ENCODE measurements around the gene TTLL5. TPM values are rescaled to one million over a fixed set of nuclear protein-coding genes. Genes with fewer than 3 reads are reported as not detected.

The TTLL5 gene
- total and polyA plus RNA-seq, 2 donors (not counting 1 experiment from before 2014, with no cell fraction given), result 16.1 to 23.8 TPM

DNA sequence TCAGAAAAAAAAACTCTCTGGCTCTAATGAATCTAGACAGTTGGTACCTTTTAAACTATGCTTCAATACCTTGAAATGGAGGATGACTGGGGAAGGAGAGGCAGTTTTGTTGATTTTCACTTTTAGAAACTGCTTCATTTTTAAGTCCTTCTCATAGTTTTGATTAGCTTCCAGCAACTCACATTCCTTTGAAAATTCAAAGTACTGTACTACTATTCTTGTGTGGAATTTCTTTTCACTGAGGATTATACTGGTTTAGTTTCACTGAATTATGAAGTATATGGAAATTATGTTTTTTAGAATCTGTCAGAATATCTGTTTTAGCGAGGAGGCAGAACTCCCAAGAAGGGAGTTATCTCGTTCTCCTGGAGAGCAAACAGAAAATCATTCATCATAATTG, 204.5 kb downstream of the TTLL5 start:
- Histone ChIP-seq H3K9ac (ENCODE audit: insufficient read depth, low read length) (no peak overlapping the region), H3K27ac (ENCODE audit: insufficient read depth, low read length) (no peak overlapping the region), H2AFZ (ENCODE audit: low read length) (no peak overlapping the region), H4K20me1 (ENCODE audit: control insufficient read depth, extremely low read depth, insufficient read depth, low read length) (no peaks in the 10 kb centered on the region), H3K9me3 (ENCODE audit: control insufficient read depth, insufficient read depth, low read depth, low read length) (no peaks in the 10 kb centered on the region), H3K4me2 (ENCODE audit: extremely low read depth, insufficient read depth, low read length) (no peak overlapping the region), H3K79me2 (ENCODE audit: control insufficient read depth, insufficient read depth, low read length) (no peaks in the 10 kb centered on the region), H3K4me3 (replicated peaks in 1 of 4; ENCODE audit: control extremely low read depth in 1 of 4, insufficient read depth in 1 of 4, low read depth in 3 of 4, low read length in 4 of 4) (no peak overlapping the region), H3K4me1 (ENCODE audit: control insufficient read depth, extremely low read depth, insufficient read depth, low read length) (peaks cover 24% of the 10 kb centered on the region), H3K27me3 (ENCODE audit: control insufficient read depth, insufficient read depth, low read length) (no peaks in the 10 kb centered on the region), H3K36me3 (ENCODE audit: control insufficient read depth, insufficient read depth, low read length) (no peaks in the 10 kb centered on the region)
- peak in 1 of 2 donors; percentile 37 for DNase-seq (ENCODE audit: low read depth in 2 of 2)
- no peak for TF ChIP-seq EZH2 (IDR thresholded peaks at IDR 0.05; ENCODE audit: low read length, missing control alignments)
- TF ChIP-seq, protein P1, sequence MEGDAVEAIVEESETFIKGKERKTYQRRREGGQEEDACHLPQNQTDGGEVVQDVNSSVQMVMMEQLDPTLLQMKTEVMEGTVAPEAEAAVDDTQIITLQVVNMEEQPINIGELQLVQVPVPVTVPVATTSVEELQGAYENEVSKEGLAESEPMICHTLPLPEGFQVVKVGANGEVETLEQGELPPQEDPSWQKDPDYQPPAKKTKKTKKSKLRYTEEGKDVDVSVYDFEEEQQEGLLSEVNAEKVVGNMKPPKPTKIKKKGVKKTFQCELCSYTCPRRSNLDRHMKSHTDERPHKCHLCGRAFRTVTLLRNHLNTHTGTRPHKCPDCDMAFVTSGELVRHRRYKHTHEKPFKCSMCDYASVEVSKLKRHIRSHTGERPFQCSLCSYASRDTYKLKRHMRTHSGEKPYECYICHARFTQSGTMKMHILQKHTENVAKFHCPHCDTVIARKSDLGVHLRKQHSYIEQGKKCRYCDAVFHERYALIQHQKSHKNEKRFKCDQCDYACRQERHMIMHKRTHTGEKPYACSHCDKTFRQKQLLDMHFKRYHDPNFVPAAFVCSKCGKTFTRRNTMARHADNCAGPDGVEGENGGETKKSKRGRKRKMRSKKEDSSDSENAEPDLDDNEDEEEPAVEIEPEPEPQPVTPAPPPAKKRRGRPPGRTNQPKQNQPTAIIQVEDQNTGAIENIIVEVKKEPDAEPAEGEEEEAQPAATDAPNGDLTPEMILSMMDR (conservative IDR thresholded peaks at IDR 0.05 in 1 of 2, IDR thresholded peaks at IDR 0.05 in 1 of 2; ENCODE audit: low read depth in 1 of 2, low read length in 2 of 2), result no peak

DNA sequence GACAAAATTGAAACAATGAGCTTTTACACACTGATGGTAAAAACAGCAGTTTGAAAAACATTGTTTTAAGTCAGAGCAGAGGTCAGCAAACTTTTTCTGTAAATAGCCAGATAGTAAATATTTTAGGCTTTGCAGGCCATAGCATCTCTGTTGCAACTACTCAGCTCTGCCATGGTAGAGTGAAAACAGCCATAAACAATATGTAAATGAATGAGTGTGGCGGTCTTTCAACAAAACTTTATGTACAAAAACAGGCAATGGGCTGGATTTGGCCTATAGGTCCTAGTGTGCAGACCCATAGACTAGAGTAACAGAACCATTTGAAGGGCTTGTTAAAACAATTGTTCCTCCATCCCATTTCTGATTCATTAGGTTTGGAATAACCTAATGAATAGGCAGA, 205.9 kb downstream of the TTLL5 start:
- Histone ChIP-seq H3K9ac (ENCODE audit: insufficient read depth, low read length) (no peak overlapping the region), H3K4me2 (ENCODE audit: extremely low read depth, insufficient read depth, low read length) (no peak overlapping the region), H3K27me3 (ENCODE audit: control insufficient read depth, insufficient read depth, low read length) (no peaks in the 10 kb centered on the region), H4K20me1 (ENCODE audit: control insufficient read depth, extremely low read depth, insufficient read depth, low read length) (no peaks in the 10 kb centered on the region), H3K79me2 (ENCODE audit: control insufficient read depth, insufficient read depth, low read length) (no peaks in the 10 kb centered on the region), H2AFZ (ENCODE audit: low read length) (no peak overlapping the region), H3K9me3 (ENCODE audit: control insufficient read depth, insufficient read depth, low read depth, low read length) (no peaks in the 10 kb centered on the region), H3K36me3 (ENCODE audit: control insufficient read depth, insufficient read depth, low read length) (no peaks in the 10 kb centered on the region), H3K4me1 (ENCODE audit: control insufficient read depth, extremely low read depth, insufficient read depth, low read length) (peaks cover 18% of the 10 kb centered on the region), H3K27ac (ENCODE audit: insufficient read depth, low read length) (no peak overlapping the region), H3K4me3 (replicated peaks in 1 of 4; ENCODE audit: control extremely low read depth in 1 of 4, insufficient read depth in 1 of 4, low read depth in 3 of 4, low read length in 4 of 4) (no peak overlapping the region)
- TF ChIP-seq EZH2 (IDR thresholded peaks at IDR 0.05; ENCODE audit: low read length, missing control alignments), result no peak
- TF ChIP-seq, protein P1 (conservative IDR thresholded peaks at IDR 0.05 in 1 of 2, IDR thresholded peaks at IDR 0.05 in 1 of 2; ENCODE audit: low read depth in 1 of 2, low read length in 2 of 2), result no peak
- DNase-seq (ENCODE audit: low read depth in 2 of 2), result no peak

DNA sequence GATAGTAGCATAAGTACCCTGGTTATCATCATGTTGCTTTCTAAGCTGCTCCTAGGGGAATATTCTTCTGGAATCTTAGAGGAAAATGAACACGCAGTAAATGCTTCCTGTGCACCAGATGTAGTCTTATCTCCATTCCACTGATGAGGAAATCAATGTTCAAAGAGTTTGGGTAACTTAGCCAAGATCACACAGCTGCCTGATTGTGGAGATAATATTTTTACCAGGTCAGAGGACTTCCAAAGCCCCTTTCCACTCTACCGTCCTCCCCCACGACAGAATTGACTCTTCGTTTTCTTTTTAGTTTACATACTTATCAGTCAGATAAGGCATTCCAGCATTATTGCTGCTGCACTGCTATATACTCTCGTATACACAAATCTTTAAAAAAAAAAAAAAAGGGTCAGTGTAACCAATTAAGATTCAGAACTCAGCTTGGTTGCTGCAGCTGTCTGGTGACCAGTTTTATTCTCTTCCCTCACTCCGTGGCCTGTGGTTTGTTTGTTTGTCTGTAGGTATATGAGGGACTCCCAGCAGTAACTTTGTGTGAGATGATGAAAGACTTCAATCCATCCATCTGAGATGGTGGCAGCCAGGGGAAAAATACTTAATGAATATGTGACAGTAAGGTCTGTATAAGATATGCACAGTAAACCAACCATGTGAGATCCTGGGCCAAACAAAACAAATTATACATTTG, 210.3 kb downstream of the TTLL5 start:
- H3K9ac ChIP-seq (ENCODE audit: insufficient read depth, low read length), result no peak overlapping the region
- no peak overlapping the region for H3K4me3 ChIP-seq (replicated peaks in 1 of 4; ENCODE audit: control extremely low read depth in 1 of 4, insufficient read depth in 1 of 4, low read depth in 3 of 4, low read length in 4 of 4)
- no peaks in the 10 kb centered on the region for H3K9me3 ChIP-seq (ENCODE audit: control insufficient read depth, insufficient read depth, low read depth, low read length)
- H2AFZ ChIP-seq (ENCODE audit: low read length), result no peak overlapping the region
- H3K27ac ChIP-seq (ENCODE audit: insufficient read depth, low read length), result no peak overlapping the region
- DNase-seq (ENCODE audit: low read depth in 2 of 2), result peak in 1 of 2 donors; percentile 67
- TF ChIP-seq, protein P1 (conservative IDR thresholded peaks at IDR 0.05 in 1 of 2, IDR thresholded peaks at IDR 0.05 in 1 of 2; ENCODE audit: low read depth in 1 of 2, low read length in 2 of 2), result no peak
- TF ChIP-seq EZH2 (IDR thresholded peaks at IDR 0.05; ENCODE audit: low read length, missing control alignments), result no peak
- H3K79me2 ChIP-seq (ENCODE audit: control insufficient read depth, insufficient read depth, low read length), result no peaks in the 10 kb centered on the region
- no peaks in the 10 kb centered on the region for H4K20me1 ChIP-seq (ENCODE audit: control insufficient read depth, extremely low read depth, insufficient read depth, low read length)
- no peaks in the 10 kb centered on the region for H3K27me3 ChIP-seq (ENCODE audit: control insufficient read depth, insufficient read depth, low read length)
- no peaks in the 10 kb centered on the region for H3K36me3 ChIP-seq (ENCODE audit: control insufficient read depth, insufficient read depth, low read length)
- H3K4me1 ChIP-seq (ENCODE audit: control insufficient read depth, extremely low read depth, insufficient read depth, low read length), result peaks cover 15% of the 10 kb centered on the region
- no peak overlapping the region for H3K4me2 ChIP-seq (ENCODE audit: extremely low read depth, insufficient read depth, low read length)
